NB4 (cell line): ENCODE data around the gene LONP2.

ENCODE experiments used
- DNase-seq: peaks from one replicate; pipeline ENCODE4 v3.0.0; 2010; ENCODE audit warnings: low read depth
- H3K4me3 ChIP-seq: one replicate; pipeline ENCODE4 v1.5.1; 2011; ENCODE audit warnings: mild to moderate bottlenecking, low read depth, low read length, moderate library complexity
- MYC ChIP-seq: IDR thresholded peaks from 2 replicates; pipeline ENCODE4 v1.6.1; 2011; ENCODE audit warnings: low read depth, low read length
- POLR2A ChIP-seq: IDR thresholded peaks from 2 replicates; pipeline ENCODE4 v1.6.1; 2011; ENCODE audit warnings: mild to moderate bottlenecking; ENCODE audit not compliant: insufficient read length; ENCODE audit errors: extremely low read depth
- TF ChIP-seq, protein P1 (sequence below): IDR thresholded peaks from 2 replicates; pipeline ENCODE4 v1.6.1; 2011; ENCODE audit warnings: low read depth, low read length
- TF ChIP-seq, protein P2 (sequence below): IDR thresholded peaks from one replicate; pipeline ENCODE4 v1.5.1; 2012; ENCODE audit warnings: low read depth, low read length

LONP2 gene

DNA sequence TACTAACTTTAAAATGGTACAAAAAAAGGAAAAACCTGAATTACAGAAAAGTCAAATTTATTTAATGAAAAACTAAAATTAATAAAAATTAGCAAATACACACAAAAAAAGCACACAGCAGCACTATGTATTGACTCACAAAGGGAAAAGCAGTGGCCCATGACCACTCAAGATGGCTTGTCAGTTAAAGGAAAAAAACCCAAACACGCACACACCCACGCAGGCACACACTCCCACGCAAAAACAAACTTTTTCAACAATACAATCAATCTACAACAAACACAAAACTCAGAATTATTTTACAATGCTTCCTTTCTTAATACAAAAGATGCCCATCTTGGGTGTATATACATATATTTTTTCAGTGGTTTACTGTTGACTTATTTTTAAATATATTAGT is 116.9 kb downstream of the LONP2 start:
- DNase-seq: peak; percentile 27
- H3K4me3 ChIP-seq: no peak overlapping the region
- TF ChIP-seq MYC: no peak
- TF ChIP-seq, protein P1, sequence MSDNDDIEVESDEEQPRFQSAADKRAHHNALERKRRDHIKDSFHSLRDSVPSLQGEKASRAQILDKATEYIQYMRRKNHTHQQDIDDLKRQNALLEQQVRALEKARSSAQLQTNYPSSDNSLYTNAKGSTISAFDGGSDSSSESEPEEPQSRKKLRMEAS: no peak
- TF ChIP-seq POLR2A: no peak
- TF ChIP-seq, protein P2, sequence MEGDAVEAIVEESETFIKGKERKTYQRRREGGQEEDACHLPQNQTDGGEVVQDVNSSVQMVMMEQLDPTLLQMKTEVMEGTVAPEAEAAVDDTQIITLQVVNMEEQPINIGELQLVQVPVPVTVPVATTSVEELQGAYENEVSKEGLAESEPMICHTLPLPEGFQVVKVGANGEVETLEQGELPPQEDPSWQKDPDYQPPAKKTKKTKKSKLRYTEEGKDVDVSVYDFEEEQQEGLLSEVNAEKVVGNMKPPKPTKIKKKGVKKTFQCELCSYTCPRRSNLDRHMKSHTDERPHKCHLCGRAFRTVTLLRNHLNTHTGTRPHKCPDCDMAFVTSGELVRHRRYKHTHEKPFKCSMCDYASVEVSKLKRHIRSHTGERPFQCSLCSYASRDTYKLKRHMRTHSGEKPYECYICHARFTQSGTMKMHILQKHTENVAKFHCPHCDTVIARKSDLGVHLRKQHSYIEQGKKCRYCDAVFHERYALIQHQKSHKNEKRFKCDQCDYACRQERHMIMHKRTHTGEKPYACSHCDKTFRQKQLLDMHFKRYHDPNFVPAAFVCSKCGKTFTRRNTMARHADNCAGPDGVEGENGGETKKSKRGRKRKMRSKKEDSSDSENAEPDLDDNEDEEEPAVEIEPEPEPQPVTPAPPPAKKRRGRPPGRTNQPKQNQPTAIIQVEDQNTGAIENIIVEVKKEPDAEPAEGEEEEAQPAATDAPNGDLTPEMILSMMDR: no peak

DNA sequence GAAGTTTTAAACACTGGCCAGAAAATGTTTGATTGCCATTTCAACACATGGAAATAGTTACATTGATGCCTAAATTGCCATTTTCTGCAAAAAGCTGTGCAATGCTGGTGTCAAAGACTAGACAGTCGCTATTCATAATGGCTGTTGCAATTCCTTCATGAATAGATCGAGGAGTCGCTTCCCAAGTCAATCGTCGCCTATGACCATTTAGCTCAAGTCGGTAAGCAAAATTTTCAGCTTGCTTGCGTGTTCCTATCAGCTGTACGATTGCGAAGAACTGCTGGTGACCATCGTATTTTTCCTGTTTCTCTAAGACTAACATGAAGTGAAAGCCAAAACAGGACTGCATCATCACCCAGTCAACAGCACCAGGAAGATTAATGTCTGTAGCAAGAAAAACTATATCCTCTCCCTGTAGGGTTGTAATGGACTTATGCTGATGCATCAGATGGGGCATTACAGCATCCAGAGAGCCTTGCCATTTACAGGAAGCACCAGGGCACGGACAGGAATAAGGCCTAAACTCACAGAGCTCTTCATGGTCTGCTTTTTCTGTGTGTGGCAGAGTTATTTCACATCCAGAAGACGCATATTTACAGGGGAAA is 117.5 kb downstream of the LONP2 start:
- TF ChIP-seq, protein P2: no peak
- TF ChIP-seq, protein P1: no peak
- TF ChIP-seq POLR2A: no peak
- no peak for TF ChIP-seq MYC
- DNase-seq: no peak
- H3K4me3 ChIP-seq: no peak overlapping the region

DNA sequence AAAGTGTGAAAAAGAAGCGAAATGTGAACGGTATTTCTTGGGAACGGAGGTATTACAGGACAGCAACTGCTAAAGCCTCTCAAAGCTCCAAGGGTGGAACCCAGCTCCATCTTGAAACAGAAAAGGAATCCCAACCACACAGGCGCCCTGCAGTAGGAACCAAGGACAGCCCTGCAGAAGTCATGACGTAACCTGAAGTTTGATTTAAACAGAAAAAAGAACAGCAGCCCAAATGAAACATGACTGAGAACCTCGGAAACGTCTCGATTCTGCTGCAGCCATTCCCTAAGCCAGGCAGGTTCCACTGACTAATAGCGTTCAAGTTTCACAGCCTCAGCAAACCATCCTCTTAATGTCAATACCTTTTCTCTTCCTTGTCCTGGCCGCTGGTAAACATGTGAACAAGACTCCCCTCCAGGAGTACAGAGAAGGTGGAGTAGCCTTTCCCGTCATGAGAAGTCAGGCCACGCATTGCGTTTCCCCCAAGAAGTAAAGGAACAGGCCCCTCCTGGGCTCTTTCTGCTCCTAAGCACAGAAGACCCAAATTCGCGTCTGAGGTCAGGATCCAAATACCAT is 121.0 kb downstream of the LONP2 start:
- no peak for DNase-seq
- H3K4me3 ChIP-seq: peak overlapping the region; percentile 42
- TF ChIP-seq POLR2A (no peak), MYC (no peak)
- TF ChIP-seq, protein P1: no peak
- TF ChIP-seq, protein P2: no peak

DNA sequence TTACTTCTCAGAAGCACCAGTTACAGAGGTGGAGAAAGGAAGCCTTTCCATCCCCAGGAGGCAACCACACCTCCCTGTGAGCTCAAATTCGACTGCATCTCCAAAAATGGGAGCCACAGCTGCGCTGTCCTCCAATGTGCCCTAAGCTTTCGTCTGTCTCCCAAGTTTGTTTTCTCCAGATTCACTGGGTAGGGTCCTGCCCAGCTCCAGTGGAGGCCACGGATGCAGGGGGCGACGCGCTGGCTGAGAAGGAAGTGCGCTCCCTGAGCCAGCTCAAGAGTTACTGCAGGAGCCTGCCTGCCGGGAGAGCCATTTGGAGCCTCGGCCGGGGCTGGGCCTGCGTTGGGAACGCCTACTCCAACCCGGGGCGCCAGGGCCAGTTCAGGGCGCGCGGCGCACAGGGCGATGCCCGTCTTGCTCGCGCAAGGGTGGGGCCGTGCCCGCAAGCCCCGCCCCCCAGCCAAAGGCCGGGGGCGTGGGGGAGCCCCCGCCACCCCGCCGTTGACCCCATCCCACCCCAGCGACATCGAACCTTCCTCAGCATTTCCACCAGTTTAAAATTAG is 121.6 kb downstream of the LONP2 start:
- H3K4me3 ChIP-seq: peak overlapping the region; percentile 82
- TF ChIP-seq POLR2A: no peak
- TF ChIP-seq, protein P2: no peak
- TF ChIP-seq, protein P1: no peak
- TF ChIP-seq MYC: no peak
- peak; percentile 91 for DNase-seq

DNA sequence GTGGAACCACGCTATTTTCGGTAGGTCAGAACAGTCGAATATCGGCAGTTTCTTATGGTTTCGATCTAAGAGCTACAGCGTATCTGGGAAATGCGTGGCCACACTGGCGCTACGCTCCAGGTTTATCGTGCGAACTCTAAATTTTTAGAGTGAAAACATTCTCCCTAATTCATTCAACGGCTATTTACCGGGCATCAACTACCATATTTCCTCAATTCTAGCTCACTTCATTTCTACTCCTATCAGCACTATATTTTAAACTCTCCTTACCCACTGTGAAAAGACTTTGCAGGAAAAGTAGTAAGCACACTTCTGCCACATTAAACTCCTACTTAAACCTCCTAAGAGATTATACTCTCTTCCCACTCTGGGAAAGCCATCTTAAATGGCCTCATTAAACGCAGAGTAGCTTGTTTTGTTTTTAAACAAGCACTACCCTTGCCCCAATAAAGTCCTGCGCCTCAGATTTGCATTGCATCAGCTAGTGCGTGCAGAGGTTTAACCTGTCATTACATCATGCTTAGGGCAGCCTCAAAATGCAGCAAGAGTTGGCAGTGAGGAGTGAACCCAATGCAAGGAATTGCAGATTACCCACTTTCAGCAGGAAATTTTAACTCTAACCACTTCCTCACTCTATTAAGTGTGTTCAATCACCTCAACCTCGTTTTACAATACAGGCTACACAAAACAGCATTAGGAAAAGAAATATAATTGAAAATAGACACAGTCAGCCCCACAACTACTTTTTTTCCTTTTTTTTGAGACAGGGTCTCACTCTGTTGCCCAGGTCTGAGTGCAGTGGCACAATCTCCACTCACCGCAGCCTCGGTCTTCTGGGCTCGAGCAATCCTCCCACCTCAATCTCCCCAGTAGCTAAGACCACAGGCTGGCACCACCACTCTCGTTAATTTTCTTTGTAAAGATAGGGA is 122.3 kb downstream of the LONP2 start:
- peak overlapping the region; percentile 82 for H3K4me3 ChIP-seq
- TF ChIP-seq, protein P2: no peak
- TF ChIP-seq MYC: 0 out of 2 replicates have a peak, but pooled peaks have one; percentile 19
- TF ChIP-seq, protein P1: peak; percentile 28; the same call in 1 of the 2 replicates
- DNase-seq: peak; percentile 86
